ENCODE results near the gene KCNQ1. TPM values are rescaled to one million over a fixed set of nuclear protein-coding genes. Genes with fewer than 3 reads are reported as not detected.
"Not testable (repeated sequence)": the region's sequence is repeated elsewhere in the genome, so short reads cannot be mapped to it uniquely, and the experiment has no call there.

The KCNQ1 gene
- total and polyA plus RNA-seq, 8 donors = 7.1 to 37.7 (median 9.9) TPM

GRCh38 chr11:2482745-2483144 lies 37.9 kb downstream of the KCNQ1 start:
- Histone ChIP-seq H3K4me3 (no peak overlapping the region), H3K27ac (no peak overlapping the region), H3K4me1 (peaks cover 0 to 17% of the 10 kb centered on the region in 2 donors), H3K36me3 (no peaks in the 10 kb centered on the region), H3K27me3 (no peaks in the 10 kb centered on the region), H3K9me3 (peaks cover 0 to 34% of the 10 kb centered on the region in 2 donors)
- no peak for DNase-seq
- intact Hi-C loops (cut with DNase I) = no loop called here
- ATAC-seq = no peak
- no peak for TF ChIP-seq CTCF (IDR thresholded peaks at IDR 0.05)

- DNase-seq = no peak
- Histone ChIP-seq H3K4me1 (peaks cover 0 to 17% of the 10 kb centered on the region in 2 donors), H3K4me3 (no peak overlapping the region), H3K27ac (no peak overlapping the region), H3K9me3 (peaks cover 0 to 41% of the 10 kb centered on the region in 2 donors), H3K36me3 (no peaks in the 10 kb centered on the region), H3K27me3 (no peaks in the 10 kb centered on the region)
- intact Hi-C loops (cut with DNase I) = no loop called here
- no peak for ATAC-seq
- no peak for TF ChIP-seq CTCF (IDR thresholded peaks at IDR 0.05)
These were observed 38.6 kb downstream of the KCNQ1 start for GRCh38 chr11:2483426-2483825.

- no peak for DNase-seq
- Histone ChIP-seq H3K27me3 (no peaks in the 10 kb centered on the region), H3K9me3 (peaks cover 0 to 39% of the 10 kb centered on the region in 2 donors), H3K27ac (no peak overlapping the region), H3K4me1 (peaks cover 0 to 17% of the 10 kb centered on the region in 2 donors), H3K36me3 (no peaks in the 10 kb centered on the region), H3K4me3 (no peak overlapping the region)
- TF ChIP-seq CTCF (IDR thresholded peaks at IDR 0.05) = no peak
- no peak for ATAC-seq
- intact Hi-C loops (cut with DNase I) = no loop called here
These were observed 39.8 kb downstream of the KCNQ1 start for GRCh38 chr11:2484576-2485125.

- H3K9me3 ChIP-seq = peaks cover 0 to 37% of the 10 kb centered on the region in 2 donors
- intact Hi-C loops (cut with DNase I) = no loop called here
- H3K27me3 ChIP-seq = no peaks in the 10 kb centered on the region
- H3K27ac ChIP-seq = no peak overlapping the region
- H3K4me3 ChIP-seq = no peak overlapping the region
- DNase-seq (no peak), ATAC-seq (no peak)
- no peaks in the 10 kb centered on the region for H3K36me3 ChIP-seq
- no peak for TF ChIP-seq CTCF (IDR thresholded peaks at IDR 0.05)
- no peaks in the 10 kb centered on the region for H3K4me1 ChIP-seq
These were observed 43.2 kb downstream of the KCNQ1 start for GRCh38 chr11:2488004-2488403.

GRCh38 chr11:2489083-2489482 lies 44.3 kb downstream of the KCNQ1 start:
- intact Hi-C loops (cut with DNase I) = no loop called here
- ATAC-seq = no peak

GRCh38 chr11:2497951-2498350 lies 53.1 kb downstream of the KCNQ1 start:
- intact Hi-C loops (cut with DNase I); H3K4me3 ChIP-seq; H3K4me1 ChIP-seq; H3K27ac ChIP-seq; H3K36me3 ChIP-seq; ATAC-seq; DNase-seq; H3K27me3 ChIP-seq: not testable (repeated sequence)
- peaks cover 0 to 32% of the 10 kb centered on the region in 2 donors for H3K9me3 ChIP-seq

More at GRCh38 chr11:2489083-2489482, 44.3 kb downstream of the KCNQ1 start:
- Histone ChIP-seq H3K27me3 (no peaks in the 10 kb centered on the region), H3K9me3 (peaks cover 0 to 37% of the 10 kb centered on the region in 2 donors), H3K4me1 (no peaks in the 10 kb centered on the region), H3K27ac (no peak overlapping the region), H3K4me3 (no peak overlapping the region), H3K36me3 (no peaks in the 10 kb centered on the region)
- TF ChIP-seq CTCF (IDR thresholded peaks at IDR 0.05) = no peak
- no peak for DNase-seq
